Liver (tissue), 3 donors: ENCODE results near the gene SWAP70.

Source experiments
- CTCF ChIP-seq: fragments of 150-350 bp; IDR thresholded peaks from 2 replicates; pipeline ENCODE4 v1.5.1; 2017; ENCODE audit warnings: improper control_type of control experiment, low read depth, low read length; ENCODE audit not compliant: missing input control
- EGR1 ChIP-seq, 2 donors: IDR thresholded peaks; 2 replicates each; pipeline ENCODE4 v1.6.1; 2016 to 2018; ENCODE audit warnings: antibody characterized with exemption in 2 of 2, low read depth in 2 of 2
- GABPA ChIP-seq, 2 donors: IDR thresholded peaks in 1 of 2; conservative IDR thresholded peaks in 1 of 2; 2 replicates each; pipeline ENCODE4 v1.6.1; 2016; ENCODE audit warnings: antibody characterized with exemption in 2 of 2, mild to moderate bottlenecking in 1 of 2, moderate library complexity in 1 of 2
- JUND ChIP-seq, 2 donors: IDR thresholded peaks; 2 replicates each; pipeline ENCODE4 v1.6.1; 2016; ENCODE audit warnings: antibody characterized with exemption in 2 of 2
- RAD21 ChIP-seq, 2 donors: IDR thresholded peaks; 2 replicates each; pipeline ENCODE4 v1.6.1; 2016; ENCODE audit warnings: antibody characterized with exemption in 2 of 2, mild to moderate bottlenecking in 2 of 2
- TAF1 ChIP-seq: conservative IDR thresholded peaks from 2 replicates; pipeline ENCODE4 v1.6.1; 2016; ENCODE audit warnings: antibody characterized with exemption, mild to moderate bottlenecking
- TF ChIP-seq, protein P1 (sequence below): IDR thresholded peaks from 2 replicates; pipeline ENCODE4 v1.6.1; 2016; ENCODE audit warnings: antibody characterized with exemption, mild to moderate bottlenecking
- TF ChIP-seq, protein P2 (sequence below): IDR thresholded peaks from 2 replicates; pipeline ENCODE4 v1.6.1; 2016; ENCODE audit warnings: antibody characterized with exemption
- TF ChIP-seq, protein P3 (sequence below): IDR thresholded peaks from 2 replicates; pipeline ENCODE4 v1.6.1; 2016; ENCODE audit warnings: antibody characterized with exemption
- TF ChIP-seq, protein P4 (sequence below): IDR thresholded peaks from 2 replicates; pipeline ENCODE4 v1.6.1; 2016; ENCODE audit warnings: antibody characterized with exemption
- donor health status: healthy.
- donor health status: healthy.

DNA sequence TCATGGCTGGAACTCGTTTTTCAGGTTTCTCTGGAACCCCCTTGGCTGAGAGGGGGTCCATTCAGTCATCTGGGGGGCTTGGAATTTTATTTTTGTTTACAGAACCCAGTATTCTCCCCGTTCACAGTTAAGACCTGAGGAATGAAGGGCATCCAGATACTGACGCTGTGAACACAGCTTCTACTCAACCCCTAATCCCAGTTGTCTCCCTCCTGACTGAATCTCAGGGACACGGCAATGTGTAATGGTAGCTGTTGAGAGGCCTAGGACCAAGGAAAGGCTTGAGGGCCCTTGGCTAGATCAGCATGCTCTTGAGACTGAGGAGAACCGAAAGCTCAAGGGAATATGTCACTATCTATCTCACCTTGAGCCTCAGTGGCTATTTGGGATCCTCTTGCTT is 113.6 kb downstream of the SWAP70 start:
- no peak for TF ChIP-seq CTCF
- no peak for TF ChIP-seq TAF1
- TF ChIP-seq, protein P1, sequence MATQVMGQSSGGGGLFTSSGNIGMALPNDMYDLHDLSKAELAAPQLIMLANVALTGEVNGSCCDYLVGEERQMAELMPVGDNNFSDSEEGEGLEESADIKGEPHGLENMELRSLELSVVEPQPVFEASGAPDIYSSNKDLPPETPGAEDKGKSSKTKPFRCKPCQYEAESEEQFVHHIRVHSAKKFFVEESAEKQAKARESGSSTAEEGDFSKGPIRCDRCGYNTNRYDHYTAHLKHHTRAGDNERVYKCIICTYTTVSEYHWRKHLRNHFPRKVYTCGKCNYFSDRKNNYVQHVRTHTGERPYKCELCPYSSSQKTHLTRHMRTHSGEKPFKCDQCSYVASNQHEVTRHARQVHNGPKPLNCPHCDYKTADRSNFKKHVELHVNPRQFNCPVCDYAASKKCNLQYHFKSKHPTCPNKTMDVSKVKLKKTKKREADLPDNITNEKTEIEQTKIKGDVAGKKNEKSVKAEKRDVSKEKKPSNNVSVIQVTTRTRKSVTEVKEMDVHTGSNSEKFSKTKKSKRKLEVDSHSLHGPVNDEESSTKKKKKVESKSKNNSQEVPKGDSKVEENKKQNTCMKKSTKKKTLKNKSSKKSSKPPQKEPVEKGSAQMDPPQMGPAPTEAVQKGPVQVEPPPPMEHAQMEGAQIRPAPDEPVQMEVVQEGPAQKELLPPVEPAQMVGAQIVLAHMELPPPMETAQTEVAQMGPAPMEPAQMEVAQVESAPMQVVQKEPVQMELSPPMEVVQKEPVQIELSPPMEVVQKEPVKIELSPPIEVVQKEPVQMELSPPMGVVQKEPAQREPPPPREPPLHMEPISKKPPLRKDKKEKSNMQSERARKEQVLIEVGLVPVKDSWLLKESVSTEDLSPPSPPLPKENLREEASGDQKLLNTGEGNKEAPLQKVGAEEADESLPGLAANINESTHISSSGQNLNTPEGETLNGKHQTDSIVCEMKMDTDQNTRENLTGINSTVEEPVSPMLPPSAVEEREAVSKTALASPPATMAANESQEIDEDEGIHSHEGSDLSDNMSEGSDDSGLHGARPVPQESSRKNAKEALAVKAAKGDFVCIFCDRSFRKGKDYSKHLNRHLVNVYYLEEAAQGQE: no peak
- TF ChIP-seq, protein P2, sequence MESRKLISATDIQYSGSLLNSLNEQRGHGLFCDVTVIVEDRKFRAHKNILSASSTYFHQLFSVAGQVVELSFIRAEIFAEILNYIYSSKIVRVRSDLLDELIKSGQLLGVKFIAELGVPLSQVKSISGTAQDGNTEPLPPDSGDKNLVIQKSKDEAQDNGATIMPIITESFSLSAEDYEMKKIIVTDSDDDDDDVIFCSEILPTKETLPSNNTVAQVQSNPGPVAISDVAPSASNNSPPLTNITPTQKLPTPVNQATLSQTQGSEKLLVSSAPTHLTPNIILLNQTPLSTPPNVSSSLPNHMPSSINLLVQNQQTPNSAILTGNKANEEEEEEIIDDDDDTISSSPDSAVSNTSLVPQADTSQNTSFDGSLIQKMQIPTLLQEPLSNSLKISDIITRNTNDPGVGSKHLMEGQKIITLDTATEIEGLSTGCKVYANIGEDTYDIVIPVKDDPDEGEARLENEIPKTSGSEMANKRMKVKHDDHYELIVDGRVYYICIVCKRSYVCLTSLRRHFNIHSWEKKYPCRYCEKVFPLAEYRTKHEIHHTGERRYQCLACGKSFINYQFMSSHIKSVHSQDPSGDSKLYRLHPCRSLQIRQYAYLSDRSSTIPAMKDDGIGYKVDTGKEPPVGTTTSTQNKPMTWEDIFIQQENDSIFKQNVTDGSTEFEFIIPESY: no peak
- no peak for TF ChIP-seq GABPA (IDR thresholded peaks at IDR 0.05 in 1 of 2, conservative IDR thresholded peaks at IDR 0.05 in 1 of 2)
- TF ChIP-seq, protein P3, sequence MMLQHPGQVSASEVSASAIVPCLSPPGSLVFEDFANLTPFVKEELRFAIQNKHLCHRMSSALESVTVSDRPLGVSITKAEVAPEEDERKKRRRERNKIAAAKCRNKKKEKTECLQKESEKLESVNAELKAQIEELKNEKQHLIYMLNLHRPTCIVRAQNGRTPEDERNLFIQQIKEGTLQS: no peak
- TF ChIP-seq, protein P4, sequence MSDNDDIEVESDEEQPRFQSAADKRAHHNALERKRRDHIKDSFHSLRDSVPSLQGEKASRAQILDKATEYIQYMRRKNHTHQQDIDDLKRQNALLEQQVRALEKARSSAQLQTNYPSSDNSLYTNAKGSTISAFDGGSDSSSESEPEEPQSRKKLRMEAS: no peak
- TF ChIP-seq EGR1 (IDR thresholded peaks at IDR 0.05; ENCODE audit: low read depth in 2 of 2): no peak
- no peak for TF ChIP-seq RAD21 (IDR thresholded peaks at IDR 0.05)
- TF ChIP-seq JUND (IDR thresholded peaks at IDR 0.05): no peak
